Mesodermal cell (in vitro differentiated cells): ENCODE results near the gene RALGPS1.

ENCODE experiments used
- H3K27ac ChIP-seq: 2 replicates; pipeline ENCODE4 v1.7.0; 2013; ENCODE audit warnings: mild to moderate bottlenecking, low read depth, low read length, moderate library complexity; ENCODE audit not compliant: severe bottlenecking
- H3K36me3 ChIP-seq: 2 replicates; pipeline ENCODE4 v1.7.1; 2013; ENCODE audit warnings: mild to moderate bottlenecking, low read length, moderate library complexity; ENCODE audit not compliant: control insufficient read depth, insufficient read depth
- H3K4me1 ChIP-seq: one replicate; pipeline ENCODE4 v1.7.1; 2013; ENCODE audit warnings: mild to moderate bottlenecking, low read length; ENCODE audit not compliant: insufficient read depth, control insufficient read depth, poor library complexity, severe bottlenecking
- H3K4me3 ChIP-seq: 2 replicates; pipeline ENCODE4 v1.7.0; 2013; ENCODE audit warnings: low read length, control low read depth, mild to moderate bottlenecking; ENCODE audit not compliant: insufficient read depth, poor library complexity, severe bottlenecking; ENCODE audit errors: extremely low read depth
- H3K9me3 ChIP-seq: 2 replicates; pipeline ENCODE4 v1.7.1; 2013; ENCODE audit warnings: mild to moderate bottlenecking, low read length, moderate library complexity; ENCODE audit not compliant: control insufficient read depth
- WGBS, 2 experiments: methylation state at CpG; one replicate each; pipeline ENCODE4 v1.1.5; 2013; ENCODE audit warnings: missing lambda C conversion rate in 2 of 2; ENCODE audit not compliant: insufficient coverage in 2 of 2; 5-methylcytosine and 5-hydroxymethylcytosine counted together

The RALGPS1 gene

GRCh38 chr9:126956917-126957686 is 42.5 kb downstream of the RALGPS1 start:
- 93 to 100% methylated on average over 5 to 7 of the region's 7 CpGs for WGBS, 2 experiments
- H3K27ac ChIP-seq: peak overlapping the region; percentile 72
- H3K4me1 ChIP-seq: no peaks in the 10 kb centered on the region
- H3K9me3 ChIP-seq: no peaks in the 10 kb centered on the region
- no peaks in the 10 kb centered on the region for H3K36me3 ChIP-seq
- no peak overlapping the region for H3K4me3 ChIP-seq

- 100% methylated on average over 1 of the region's 3 CpGs; no CpG with 5 or more reads in 1 of the 2 experiments for WGBS, 2 experiments
- no peaks in the 10 kb centered on the region for H3K9me3 ChIP-seq
- no peaks in the 10 kb centered on the region for H3K4me1 ChIP-seq
- H3K27ac ChIP-seq: peak overlapping the region; percentile 72
- H3K36me3 ChIP-seq: no peaks in the 10 kb centered on the region
- H3K4me3 ChIP-seq: no peak overlapping the region
Measured at GRCh38 chr9:126957687-126958053, 43.1 kb downstream of the RALGPS1 start.

GRCh38 chr9:126959336-126959735 is 44.8 kb downstream of the RALGPS1 start:
- Histone ChIP-seq H3K4me3 (no peak overlapping the region), H3K36me3 (no peaks in the 10 kb centered on the region), H3K9me3 (no peaks in the 10 kb centered on the region), H3K27ac (no peak overlapping the region), H3K4me1 (no peaks in the 10 kb centered on the region)
- WGBS, 2 experiments: 83 to 94% methylated on average over 3 of the region's 3 CpGs

- Histone ChIP-seq H3K9me3 (no peaks in the 10 kb centered on the region), H3K4me3 (no peak overlapping the region), H3K36me3 (no peaks in the 10 kb centered on the region), H3K27ac (no peak overlapping the region), H3K4me1 (no peaks in the 10 kb centered on the region)
Measured at GRCh38 chr9:126959917-126960316, 45.3 kb downstream of the RALGPS1 start.

GRCh38 chr9:126962336-126962735 is 47.8 kb downstream of the RALGPS1 start:
- H3K27ac ChIP-seq: no peak overlapping the region
- H3K4me3 ChIP-seq: no peak overlapping the region
- no peaks in the 10 kb centered on the region for H3K4me1 ChIP-seq
- H3K36me3 ChIP-seq: no peaks in the 10 kb centered on the region
- WGBS, 2 experiments: 93 to 95% methylated on average over 5 of the region's 6 CpGs
- no peaks in the 10 kb centered on the region for H3K9me3 ChIP-seq

GRCh38 chr9:126965077-126965476 is 50.5 kb downstream of the RALGPS1 start:
- Histone ChIP-seq H3K9me3 (no peaks in the 10 kb centered on the region), H3K4me1 (no peaks in the 10 kb centered on the region), H3K36me3 (no peaks in the 10 kb centered on the region), H3K4me3 (no peak overlapping the region), H3K27ac (no peak overlapping the region)
- WGBS, 2 experiments: 21 to 42% methylated on average over 2 to 3 of the region's 3 CpGs

GRCh38 chr9:126965541-126966428 is 51.2 kb downstream of the RALGPS1 start:
- no peak overlapping the region for H3K4me3 ChIP-seq
- H3K9me3 ChIP-seq: no peaks in the 10 kb centered on the region
- no peaks in the 10 kb centered on the region for H3K36me3 ChIP-seq
- H3K4me1 ChIP-seq: no peaks in the 10 kb centered on the region
- no peak overlapping the region for H3K27ac ChIP-seq
- 80 to 83% methylated on average over 8 to 10 of the region's 12 CpGs for WGBS, 2 experiments

- Histone ChIP-seq H3K27ac (no peak overlapping the region), H3K4me3 (no peak overlapping the region), H3K36me3 (no peaks in the 10 kb centered on the region), H3K4me1 (no peaks in the 10 kb centered on the region), H3K9me3 (no peaks in the 10 kb centered on the region)
- WGBS, 2 experiments: no CpG with 5 or more reads among the region's 2 CpGs
Measured at GRCh38 chr9:126971261-126971660, 56.7 kb downstream of the RALGPS1 start.

GRCh38 chr9:126973651-126974529 is 59.3 kb downstream of the RALGPS1 start:
- H3K4me3 ChIP-seq: no peak overlapping the region
- H3K9me3 ChIP-seq: no peaks in the 10 kb centered on the region
- WGBS, 2 experiments: 98 to 100% methylated on average over 7 to 8 of the region's 10 CpGs
- H3K36me3 ChIP-seq: no peaks in the 10 kb centered on the region
- no peak overlapping the region for H3K27ac ChIP-seq
- H3K4me1 ChIP-seq: no peaks in the 10 kb centered on the region

GRCh38 chr9:126974594-126974993 is 60.0 kb downstream of the RALGPS1 start:
- H3K4me1 ChIP-seq: no peaks in the 10 kb centered on the region
- H3K9me3 ChIP-seq: no peaks in the 10 kb centered on the region
- no peaks in the 10 kb centered on the region for H3K36me3 ChIP-seq
- H3K27ac ChIP-seq: no peak overlapping the region
- WGBS, 2 experiments: 71 to 94% methylated on average over 4 to 6 of the region's 6 CpGs
- no peak overlapping the region for H3K4me3 ChIP-seq
